Ovary (tissue), 3 donors: ENCODE measurements around the gene SLC7A7.

ENCODE experiments used
- CTCF ChIP-seq, 3 donors: fragments of 450-650 bp in 2 of 3; fragments of 200-600 bp in 1 of 3; IDR thresholded peaks; one replicate each; pipeline versions ENCODE4 v1.5.1 to v1.8.0; 2016 to 2022; ENCODE audit warnings: antibody characterized with exemption in 3 of 3, mild to moderate bottlenecking in 1 of 3
- POLR2A ChIP-seq: fragments of 450-650 bp; IDR thresholded peaks from one replicate; pipeline ENCODE4 v1.6.1; 2017; ENCODE audit warnings: antibody characterized with exemption, mild to moderate bottlenecking, moderate library complexity
- donor health status: DM: no; HTN: no; CAD: no.

GRCh38 chr14:22861651-22862050 is 46.4 kb upstream of the SLC7A7 start:
- TF ChIP-seq CTCF (IDR thresholded peaks at IDR 0.05) = no peak
- no peak for TF ChIP-seq POLR2A
